GOT3 (cell line): Measurements from ENCODE around the gene DGKZ.

Experiments used
- DNase-seq: peaks from one replicate; lab custom pipeline; 2025; ENCODE audit warnings: mixed read lengths; lab: John Stamatoyannopoulos, UW

DGKZ gene

GRCh38 chr11:46393759-46394158, 46.5 kb downstream of the DGKZ start:
- DNase-seq, result no peak

DNA sequence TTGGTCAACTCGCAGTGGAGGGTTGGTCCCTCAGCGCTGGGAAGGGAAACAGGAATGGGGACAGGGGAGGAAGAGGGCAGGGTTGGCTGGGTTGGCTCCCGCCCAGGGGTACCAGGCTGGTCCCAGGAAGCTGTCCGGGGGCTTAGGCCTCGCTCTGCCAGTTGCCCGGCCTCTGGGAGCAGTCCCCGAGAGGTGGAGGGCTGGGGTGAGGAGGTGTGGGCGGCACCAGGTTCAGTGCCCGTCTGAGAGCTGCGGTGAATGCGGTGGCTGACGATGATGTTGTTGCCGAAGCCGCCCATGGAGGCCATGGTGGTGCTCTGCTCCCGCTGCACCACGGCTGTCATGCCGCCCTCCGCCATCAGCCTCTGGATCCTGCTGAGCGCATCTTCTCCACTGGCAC, 50.3 kb downstream of the DGKZ start:
- no peak for DNase-seq

- no peak for DNase-seq
These were observed 56.0 kb downstream of the DGKZ start for GRCh38 chr11:46402957-46403902.

- DNase-seq, result no peak
These were observed 57.3 kb downstream of the DGKZ start for GRCh38 chr11:46404476-46405017.

GRCh38 chr11:46407635-46408034, 60.4 kb downstream of the DGKZ start:
- no peak for DNase-seq

- DNase-seq, result no peak
These were observed 61.2 kb downstream of the DGKZ start for GRCh38 chr11:46408407-46408986.

DNA sequence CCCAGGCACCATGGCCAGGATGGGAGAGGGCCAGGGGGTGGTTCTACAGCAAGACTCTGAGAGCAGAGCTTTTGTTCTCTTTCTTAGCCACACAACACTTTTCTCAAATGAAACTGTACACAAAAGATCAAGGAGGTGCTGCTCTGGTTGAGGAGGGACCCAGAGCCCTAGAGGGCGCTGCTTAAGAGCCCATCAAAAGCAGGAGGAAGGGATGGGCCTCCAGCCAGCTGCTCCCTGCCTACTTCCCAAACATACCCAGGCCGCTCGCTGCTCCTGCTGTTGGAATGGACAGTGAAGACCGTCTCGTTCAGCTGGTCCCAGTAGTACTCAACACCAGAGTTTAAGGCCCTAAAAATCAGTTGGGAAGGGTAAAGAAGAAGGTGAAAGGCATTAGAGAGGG, 62.8 kb downstream of the DGKZ start:
- no peak for DNase-seq

GRCh38 chr11:46413760-46414465, 66.7 kb downstream of the DGKZ start:
- DNase-seq, result no peak

- DNase-seq, result no peak
These were observed 67.2 kb downstream of the DGKZ start for GRCh38 chr11:46414466-46414796.

DNA sequence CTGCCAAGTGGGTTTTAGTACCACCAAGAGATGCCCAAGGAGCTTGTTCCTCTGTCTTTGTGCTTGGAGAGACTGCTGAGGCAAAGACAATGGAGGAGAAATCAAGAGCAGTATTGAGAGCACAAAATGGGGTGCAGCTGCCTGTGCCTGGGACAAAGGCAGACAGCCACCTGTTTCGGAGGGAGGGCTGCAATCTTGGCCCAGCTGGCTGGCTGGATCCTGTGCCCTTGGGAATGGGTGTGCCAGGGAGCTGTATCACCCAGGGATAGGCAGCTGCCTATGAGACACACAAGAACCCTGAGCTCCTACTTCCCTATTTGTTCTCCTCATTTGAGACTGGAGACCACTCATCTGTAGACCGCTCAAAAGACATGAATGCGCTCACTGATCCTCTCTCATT, 67.6 kb downstream of the DGKZ start:
- no peak for DNase-seq

DNA sequence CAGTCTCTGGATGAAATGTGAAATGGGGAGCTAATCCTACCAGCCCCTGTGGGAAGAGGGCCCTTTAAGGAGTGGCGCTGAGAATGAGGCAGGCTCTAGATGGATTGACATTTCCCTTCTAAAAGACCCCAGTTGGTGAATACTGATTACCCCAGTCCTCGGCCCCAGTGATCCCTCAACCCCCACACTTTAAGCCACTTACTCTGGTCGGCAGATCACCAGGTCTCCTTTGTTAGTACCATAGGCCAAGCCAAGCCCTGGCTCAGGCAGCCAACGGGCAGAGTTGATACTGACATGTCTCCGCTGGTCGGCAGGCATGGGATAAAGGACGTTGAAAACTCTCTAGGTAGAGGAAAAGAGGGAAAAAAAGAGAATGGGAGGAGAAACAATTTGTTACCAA, 70.4 kb downstream of the DGKZ start:
- DNase-seq, result no peak

- DNase-seq, result no peak
These were observed 71.5 kb downstream of the DGKZ start for GRCh38 chr11:46418751-46419150.

GRCh38 chr11:46420513-46420912, 73.2 kb downstream of the DGKZ start:
- no peak for DNase-seq

GRCh38 chr11:46421257-46421880, 74.1 kb downstream of the DGKZ start:
- no peak for DNase-seq

- DNase-seq, result no peak
These were observed 75.3 kb downstream of the DGKZ start for GRCh38 chr11:46422588-46422987.

DNA sequence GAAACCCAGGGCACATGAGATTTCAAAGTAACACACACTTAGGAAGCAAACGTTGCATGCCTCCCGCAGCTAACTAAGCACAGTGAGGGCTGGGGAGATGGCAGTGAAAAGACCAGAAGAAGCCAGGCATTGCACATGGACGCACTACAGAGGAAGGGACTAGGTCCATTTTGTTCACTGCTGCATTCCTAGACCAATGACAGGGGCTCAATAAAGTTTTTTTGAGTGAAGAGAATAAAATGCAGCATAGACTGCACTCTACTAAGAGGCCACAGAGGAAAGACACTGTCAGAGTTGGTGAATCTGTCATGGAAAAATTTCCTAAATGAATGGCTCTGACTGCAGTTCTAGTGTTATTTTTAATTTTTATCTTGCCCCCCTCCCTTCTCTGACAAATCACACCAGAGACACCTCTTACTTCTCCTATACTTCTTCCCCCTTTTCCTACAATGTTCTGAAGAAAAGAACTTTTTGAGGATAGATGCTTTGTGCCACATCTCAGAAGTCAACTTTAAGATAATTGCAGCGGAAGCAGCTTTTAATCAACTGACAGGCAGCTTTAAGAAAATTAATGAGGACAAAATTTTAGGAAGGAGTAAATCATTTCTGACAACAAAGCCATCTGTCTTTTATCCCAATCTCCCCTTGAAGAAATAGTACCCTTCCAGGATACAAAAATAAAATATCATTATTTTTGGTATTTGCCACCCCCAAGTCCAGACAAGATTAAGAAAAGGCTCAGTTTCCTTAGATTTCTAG, 79.1 kb downstream of the DGKZ start:
- no peak for DNase-seq

GRCh38 chr11:46427364-46427763, 80.1 kb downstream of the DGKZ start:
- no peak for DNase-seq

- no peak for DNase-seq
These were observed 82.5 kb downstream of the DGKZ start for GRCh38 chr11:46429717-46430116.
